Testis (tissue), 2 donors: Measurements from ENCODE around the gene YTHDC1.

Experiments used
- POLR2A ChIP-seq: fragments of 450-650 bp; IDR thresholded peaks from one replicate; pipeline ENCODE4 v1.6.1; 2017; ENCODE audit warnings: antibody characterized with exemption, mild to moderate bottlenecking, moderate library complexity
- TF ChIP-seq, protein P1 (sequence below), 3 experiments: fragments of 450-650 bp in 2 of 3; fragments of 200-600 bp in 1 of 3; sonication (generic) in 1 of 3; IDR thresholded peaks; one replicate each; pipeline ENCODE4 v1.5.1; 2016 to 2019; ENCODE audit warnings: antibody characterized with exemption in 3 of 3, mild to moderate bottlenecking in 2 of 3, moderate library complexity in 1 of 3

- TF ChIP-seq, protein P1, sequence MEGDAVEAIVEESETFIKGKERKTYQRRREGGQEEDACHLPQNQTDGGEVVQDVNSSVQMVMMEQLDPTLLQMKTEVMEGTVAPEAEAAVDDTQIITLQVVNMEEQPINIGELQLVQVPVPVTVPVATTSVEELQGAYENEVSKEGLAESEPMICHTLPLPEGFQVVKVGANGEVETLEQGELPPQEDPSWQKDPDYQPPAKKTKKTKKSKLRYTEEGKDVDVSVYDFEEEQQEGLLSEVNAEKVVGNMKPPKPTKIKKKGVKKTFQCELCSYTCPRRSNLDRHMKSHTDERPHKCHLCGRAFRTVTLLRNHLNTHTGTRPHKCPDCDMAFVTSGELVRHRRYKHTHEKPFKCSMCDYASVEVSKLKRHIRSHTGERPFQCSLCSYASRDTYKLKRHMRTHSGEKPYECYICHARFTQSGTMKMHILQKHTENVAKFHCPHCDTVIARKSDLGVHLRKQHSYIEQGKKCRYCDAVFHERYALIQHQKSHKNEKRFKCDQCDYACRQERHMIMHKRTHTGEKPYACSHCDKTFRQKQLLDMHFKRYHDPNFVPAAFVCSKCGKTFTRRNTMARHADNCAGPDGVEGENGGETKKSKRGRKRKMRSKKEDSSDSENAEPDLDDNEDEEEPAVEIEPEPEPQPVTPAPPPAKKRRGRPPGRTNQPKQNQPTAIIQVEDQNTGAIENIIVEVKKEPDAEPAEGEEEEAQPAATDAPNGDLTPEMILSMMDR (IDR thresholded peaks at IDR 0.05): no peak
- no peak for TF ChIP-seq POLR2A
These were observed 58.6 kb downstream of the YTHDC1 start for GRCh38 chr4:68291256-68291655.
